Erythroblast (primary cell): ENCODE measurements around the gene CCDC197.

ENCODE experiments used
- DNase-seq, 2 experiments: peaks; one replicate each; lab custom pipeline; 2025; lab: John Stamatoyannopoulos, UW
- GATA1 ChIP-seq: IDR thresholded peaks from 2 replicates; pipeline ENCODE4 v1.6.1; 2011; ENCODE audit warnings: low read depth, mild to moderate bottlenecking, control low read depth, low read length, moderate library complexity
- POLR2A ChIP-seq: IDR thresholded peaks from 2 replicates; pipeline ENCODE4 v1.6.1; 2011; ENCODE audit warnings: mild to moderate bottlenecking, low read length

CCDC197 gene

GRCh38 chr14:94009767-94010166 is 12.7 kb downstream of the CCDC197 start:
- TF ChIP-seq POLR2A (no peak), GATA1 (no peak)
- DNase-seq: no peak

- no peak for DNase-seq
- TF ChIP-seq GATA1 (no peak), POLR2A (no peak)
These were observed 13.5 kb downstream of the CCDC197 start for GRCh38 chr14:94010625-94011024.

GRCh38 chr14:94011795-94012194 is 14.7 kb downstream of the CCDC197 start:
- DNase-seq: no peak
- TF ChIP-seq POLR2A (no peak), GATA1 (no peak)

- DNase-seq: no peak
- TF ChIP-seq POLR2A: no peak
- TF ChIP-seq GATA1: no peak
These were observed 17.3 kb downstream of the CCDC197 start for GRCh38 chr14:94014382-94014781.

GRCh38 chr14:94015223-94015622 is 18.1 kb downstream of the CCDC197 start:
- DNase-seq: no peak
- no peak for TF ChIP-seq POLR2A
- TF ChIP-seq GATA1: no peak

- no peak for DNase-seq
- no peak for TF ChIP-seq POLR2A
- TF ChIP-seq GATA1: no peak
These were observed 19.4 kb downstream of the CCDC197 start for GRCh38 chr14:94016446-94016976.

GRCh38 chr14:94018308-94018707 is 21.2 kb downstream of the CCDC197 start:
- TF ChIP-seq GATA1 (no peak), POLR2A (no peak)
- no peak for DNase-seq

- no peak for TF ChIP-seq GATA1
- no peak for TF ChIP-seq POLR2A
- no peak for DNase-seq
These were observed 22.2 kb downstream of the CCDC197 start for GRCh38 chr14:94019329-94019728.

GRCh38 chr14:94020267-94020666 is 23.2 kb downstream of the CCDC197 start:
- TF ChIP-seq GATA1 (no peak), POLR2A (no peak)
- no peak for DNase-seq

- TF ChIP-seq GATA1 (no peak), POLR2A (no peak)
- no peak for DNase-seq
These were observed 23.9 kb downstream of the CCDC197 start for GRCh38 chr14:94021001-94021400.

GRCh38 chr14:94021416-94022157 is 24.5 kb downstream of the CCDC197 start:
- DNase-seq: no peak
- TF ChIP-seq GATA1 (no peak), POLR2A (no peak)

- TF ChIP-seq GATA1 (no peak), POLR2A (no peak)
- DNase-seq: no peak
These were observed 25.7 kb downstream of the CCDC197 start for GRCh38 chr14:94022532-94023411.

GRCh38 chr14:94024549-94024948 is 27.4 kb downstream of the CCDC197 start:
- DNase-seq: no peak
- TF ChIP-seq POLR2A (no peak), GATA1 (no peak)

GRCh38 chr14:94025720-94026119 is 28.6 kb downstream of the CCDC197 start:
- no peak for DNase-seq
- TF ChIP-seq GATA1 (no peak), POLR2A (no peak)
